GM12878 (cell line): Measurements from ENCODE around the gene SLC25A40. TPM values are rescaled to one million over a fixed set of nuclear protein-coding genes. Genes with fewer than 3 reads are reported as not detected.

Source experiments
- ATAC-seq: fragments of 200-7000 bp; cut with Tn5 transposase; 3 replicates; pipeline ENCODE4 v1.9.1; 2020; ENCODE audit warnings: mild to moderate bottlenecking, moderate library complexity
- BruUV-seq: library from RNA; stranded (reverse); fragments of 400-500 nt; replicated peaks from 2 replicates; lab custom pipeline; 2021; lab: Mats Ljungman, UMichigan
- CTCF ChIA-PET: fragments of 300-600 bp; sonication (Branson Sonifier 250); formaldehyde crosslinking; extraction: SDS; loops from one replicate; lab custom pipeline; 2021; ENCODE audit warnings: inconsistent platforms; lab: Yijun Ruan, JAX
- POLR2A ChIA-PET: fragments of 350-600 bp; formaldehyde crosslinking; extraction: SDS; loops from one replicate; lab custom pipeline; 2021; ENCODE audit warnings: inconsistent platforms; lab: Charles Lee
- RAD21 ChIA-PET: fragments of 300-600 bp; sonication (Branson Sonifier 250); formaldehyde crosslinking; loops from one replicate; lab custom pipeline; 2023; ENCODE audit warnings: antibody characterized with exemption; ENCODE audit not compliant: unreplicated experiment; lab: Charles Lee
- SMC1A ChIA-PET: fragments of 300-600 bp; sonication (Branson Sonifier 250); formaldehyde crosslinking; loops from one replicate; lab custom pipeline; 2023; ENCODE audit not compliant: unreplicated experiment, uncharacterized antibody; lab: Charles Lee
- DNase-seq: peaks from one replicate; pipeline ENCODE4 v3.0.0-alpha.2; 2011; ENCODE audit warnings: low read depth, low spot score
- FAIRE-seq: peaks from 3 replicates; lab custom pipeline; 2011; peaks lifted over from hg19 to GRCh38; lab: Jason Lieb, UNC
- H2AFZ ChIP-seq: 2 replicates; pipeline ENCODE4 v1.6.0; 2011; ENCODE audit warnings: low read depth, low read length, control low read depth; ENCODE audit not compliant: control insufficient read depth
- H3K27ac ChIP-seq: 2 replicates; pipeline ENCODE4 v1.5.1; 2011; ENCODE audit warnings: control low read depth; ENCODE audit not compliant: control insufficient read depth, insufficient read depth
- H3K27me3 ChIP-seq, 2 experiments: replicated peaks in 1 of 2; 2 replicates each; pipeline versions ENCODE4 v1.6.0 to v1.6.1; 2011; ENCODE audit warnings: low read length in 1 of 2; ENCODE audit not compliant: control insufficient read depth in 2 of 2, insufficient read depth in 2 of 2
- H3K36me3 ChIP-seq, 2 experiments: 2 replicates each; pipeline ENCODE4 v1.5.1; 2011; ENCODE audit warnings: low read length in 1 of 2; ENCODE audit not compliant: control insufficient read depth in 2 of 2, insufficient read depth in 2 of 2
- H3K4me1 ChIP-seq: 2 replicates; pipeline ENCODE4 v1.6.1; 2011; ENCODE audit warnings: mild to moderate bottlenecking, low read length, moderate library complexity, mixed read lengths; ENCODE audit not compliant: control insufficient read depth, insufficient read depth
- H3K4me2 ChIP-seq: 2 replicates; pipeline ENCODE4 v1.6.0; 2011; ENCODE audit warnings: control low read depth; ENCODE audit not compliant: control insufficient read depth, insufficient read depth
- H3K4me3 ChIP-seq: fragments of 200-600 bp; sonication (generic); 2 replicates; pipeline ENCODE4 v1.5.1; 2016
- H3K79me2 ChIP-seq: 2 replicates; pipeline ENCODE4 v1.6.0; 2011; ENCODE audit warnings: low read length; ENCODE audit not compliant: control insufficient read depth, insufficient read depth
- H3K9ac ChIP-seq: 2 replicates; pipeline ENCODE4 v1.8.0; 2011; ENCODE audit warnings: low read length, control low read depth, mixed read lengths; ENCODE audit not compliant: control insufficient read depth, insufficient read depth
- H3K9me3 ChIP-seq: replicated peaks from 3 replicates; pipeline ENCODE4 v1.5.1; 2011; ENCODE audit warnings: mild to moderate bottlenecking, low read length; ENCODE audit not compliant: control insufficient read depth, insufficient read depth
- H4K20me1 ChIP-seq: 2 replicates; pipeline ENCODE4 v1.6.0; 2011; ENCODE audit not compliant: control insufficient read depth, insufficient read depth
- BCL11A ChIP-seq: IDR thresholded peaks from 2 replicates; pipeline ENCODE4 v1.6.1; 2011; ENCODE audit warnings: low read depth, low read length
- CHD4 ChIP-seq: fragments of 200-600 bp; sonication (generic); IDR thresholded peaks from 2 replicates; pipeline ENCODE4 v1.6.1; 2016; ENCODE audit warnings: mild to moderate bottlenecking
- HDAC2 ChIP-seq: fragments of 200-600 bp; sonication (generic); IDR thresholded peaks from 2 replicates; pipeline ENCODE4 v1.6.1; 2017
- MTA2 ChIP-seq: fragments of 450-650 bp; IDR thresholded peaks from 2 replicates; pipeline ENCODE4 v1.6.1; 2016; ENCODE audit warnings: low read depth, mild to moderate bottlenecking, moderate library complexity
- MYC ChIP-seq: IDR thresholded peaks from 2 replicates; pipeline ENCODE4 v1.6.1; 2011; ENCODE audit warnings: mild to moderate bottlenecking, low read length, moderate library complexity, inconsistent platforms; ENCODE audit not compliant: insufficient read depth, insufficient replicate concordance, insufficient read length, severe bottlenecking
- RBBP5 ChIP-seq: fragments of 200-600 bp; sonication (generic); conservative IDR thresholded peaks from 2 replicates; pipeline ENCODE4 v1.6.1; 2016
- WGBS: methylation state at CpG from one replicate; pipeline ENCODE4 v1.1.6; 2016; ENCODE audit warnings: low lambda C conversion rate; ENCODE audit not compliant: insufficient replicate concordance, insufficient coverage; ENCODE audit errors: missing lambda C conversion rate; 5-methylcytosine and 5-hydroxymethylcytosine counted together
- in situ Hi-C: fragments of 300-500 bp; cut with MboI; formaldehyde crosslinking; loops from 9 replicates; pipeline ENCODE4 v1.14.3; 2018; ENCODE audit warnings: mixed read lengths
- intact Hi-C: fragments of 100-400 bp; cut with micrococcal nuclease; formaldehyde crosslinking; loops from one replicate; pipeline ENCODE4 v1.14.2; 2022; ENCODE audit not compliant: unreplicated experiment
- polyA plus RNA-seq, 11 experiments: library from polyadenylated mRNA; depleted of rRNA in 4 of 11; unstranded in 6 of 11; stranded (reverse) in 5 of 11; fragments of >200 nt; fragmentation: Nextera tagmentation in 4 of 11; fragmentation: Illumina TruSeq in 1 of 11; extraction: Ambion mirVana in 4 of 11; extraction: Trizol in 1 of 11; gene quantifications; 1 replicate in 1 of 11; 2 replicates in 10 of 11; pipeline versions ENCODE4 v1.2.1 to v1.2.3, GENCODE V29; 2011 to 2016; ENCODE audit warnings: inconsistent platforms in 2 of 11, missing spikeins in 2 of 11, low read depth in 1 of 11
- total RNA-seq, 4 experiments: library from RNA; depleted of rRNA in 3 of 4; stranded (reverse); fragments of >200 nt in 3 of 4; fragmentation: Illumina TruSeq in 1 of 4; extraction: Trizol in 1 of 4; gene quantifications; 2 replicates each; pipeline versions ENCODE4 v1.2.1 to v1.2.3, GENCODE V29; 2013 to 2021
- TF ChIP-seq, protein P1 (sequence below): IDR thresholded peaks from 2 replicates; pipeline ENCODE4 v1.6.1; 2011; ENCODE audit warnings: low read depth, low read length, improper control_type of control experiment, borderline replicate concordance

Gene SLC25A40
- total and polyA plus RNA-seq, 10 of the 15 experiments (the other 5 are each of a cell fraction or from before 2014, with no cell fraction given), result 15.8 to 60.3 (median 22.2) TPM

DNA sequence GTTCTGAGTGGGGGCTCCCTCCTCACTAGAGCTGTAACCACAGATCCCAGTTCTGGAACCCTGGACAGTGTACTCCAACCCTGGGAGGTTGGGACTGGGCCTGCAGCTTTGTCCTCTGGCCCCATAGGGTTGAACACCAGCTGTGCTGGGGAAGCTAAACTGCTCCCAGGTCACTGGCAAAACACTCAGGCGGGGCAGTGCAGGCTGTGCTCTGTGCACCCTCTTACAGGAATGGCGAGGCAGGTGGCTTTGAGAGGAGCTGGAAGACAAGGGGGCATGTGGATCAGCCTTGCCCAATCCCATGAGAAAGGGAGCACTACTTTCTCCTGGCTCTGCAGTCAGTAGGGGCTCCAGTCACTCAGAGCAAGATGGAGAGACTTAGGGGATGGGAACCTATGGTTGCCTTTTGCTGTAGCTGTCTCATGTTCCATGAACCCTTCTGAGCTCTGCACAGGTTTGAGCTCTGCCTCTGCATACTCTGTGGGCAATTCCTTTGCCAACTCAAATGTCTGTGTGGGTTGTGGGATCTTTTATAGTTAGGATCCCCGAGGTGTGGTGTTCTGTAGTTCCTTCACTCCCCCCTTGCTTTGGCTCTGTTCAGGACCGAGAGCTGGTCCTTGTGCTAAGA, 90.7 kb downstream of the SLC25A40 start:
- no peak overlapping the region for H3K9ac ChIP-seq
- intact Hi-C loops (no loop called here), in situ Hi-C loops (no loop called here)
- ChIA-PET RAD21 (interaction anchor here (0.7 to 1.1 kb wide), 3 partner anchors 102 to 326 kb away, joined by 3 to 4 read pairs (median 3); no protein-coding TSS in a partner anchor), POLR2A (no interaction called here), CTCF (interaction anchor here (1.0 to 2.6 kb wide), 4 partner anchors 9 to 279 kb away, joined by 4 to 7 read pairs (median 4); no protein-coding TSS in a partner anchor), SMC1A (interaction anchor here (0.8 to 1.8 kb wide), 5 partner anchors 8 to 326 kb away, joined by 3 to 6 read pairs (median 3); no protein-coding TSS in a partner anchor)
- H3K27me3 ChIP-seq, result no peaks in the 10 kb centered on the region
- no peak overlapping the region for H2AFZ ChIP-seq
- H3K79me2 ChIP-seq, result no peaks in the 10 kb centered on the region
- FAIRE-seq (no peak), DNase-seq (no peak), ATAC-seq (no peak; the same call in 2 of the 3 replicates)
- 18% methylated on average over 4 of the region's 4 CpGs for WGBS
- H4K20me1 ChIP-seq, result no peaks in the 10 kb centered on the region
- H3K36me3 ChIP-seq, result no peaks in the 10 kb centered on the region; a peak in 1 of 4 replicates
- BruUV-seq, result no TSS peak
- H3K27ac ChIP-seq, result no peak overlapping the region
- no peak for TF ChIP-seq HDAC2
- TF ChIP-seq RBBP5, result no peak
- TF ChIP-seq MYC, result no peak
- TF ChIP-seq, protein P1, sequence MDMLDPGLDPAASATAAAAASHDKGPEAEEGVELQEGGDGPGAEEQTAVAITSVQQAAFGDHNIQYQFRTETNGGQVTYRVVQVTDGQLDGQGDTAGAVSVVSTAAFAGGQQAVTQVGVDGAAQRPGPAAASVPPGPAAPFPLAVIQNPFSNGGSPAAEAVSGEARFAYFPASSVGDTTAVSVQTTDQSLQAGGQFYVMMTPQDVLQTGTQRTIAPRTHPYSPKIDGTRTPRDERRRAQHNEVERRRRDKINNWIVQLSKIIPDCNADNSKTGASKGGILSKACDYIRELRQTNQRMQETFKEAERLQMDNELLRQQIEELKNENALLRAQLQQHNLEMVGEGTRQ, result no peak
- TF ChIP-seq MTA2, result no peak
- TF ChIP-seq BCL11A, result no peak
- no peak for TF ChIP-seq CHD4
- H3K4me3 ChIP-seq, result no peak overlapping the region
- no peak overlapping the region for H3K4me2 ChIP-seq
- no peaks in the 10 kb centered on the region; the same call in 2 of the 3 replicates for H3K9me3 ChIP-seq
- H3K4me1 ChIP-seq, result no peaks in the 10 kb centered on the region
